NB4 (cell line): ENCODE results near the gene COL23A1.

Experiments used
- DNase-seq: peaks from one replicate; pipeline ENCODE4 v3.0.0; 2010; ENCODE audit warnings: low read depth
- H3K4me3 ChIP-seq: one replicate; pipeline ENCODE4 v1.5.1; 2011; ENCODE audit warnings: mild to moderate bottlenecking, low read depth, low read length, moderate library complexity
- MYC ChIP-seq: IDR thresholded peaks from 2 replicates; pipeline ENCODE4 v1.6.1; 2011; ENCODE audit warnings: low read depth, low read length
- POLR2A ChIP-seq: IDR thresholded peaks from 2 replicates; pipeline ENCODE4 v1.6.1; 2011; ENCODE audit warnings: mild to moderate bottlenecking; ENCODE audit not compliant: insufficient read length; ENCODE audit errors: extremely low read depth
- TF ChIP-seq, protein P1 (sequence below): IDR thresholded peaks from 2 replicates; pipeline ENCODE4 v1.6.1; 2011; ENCODE audit warnings: low read depth, low read length
- TF ChIP-seq, protein P2 (sequence below): IDR thresholded peaks from one replicate; pipeline ENCODE4 v1.5.1; 2012; ENCODE audit warnings: low read depth, low read length

The COL23A1 gene

DNA sequence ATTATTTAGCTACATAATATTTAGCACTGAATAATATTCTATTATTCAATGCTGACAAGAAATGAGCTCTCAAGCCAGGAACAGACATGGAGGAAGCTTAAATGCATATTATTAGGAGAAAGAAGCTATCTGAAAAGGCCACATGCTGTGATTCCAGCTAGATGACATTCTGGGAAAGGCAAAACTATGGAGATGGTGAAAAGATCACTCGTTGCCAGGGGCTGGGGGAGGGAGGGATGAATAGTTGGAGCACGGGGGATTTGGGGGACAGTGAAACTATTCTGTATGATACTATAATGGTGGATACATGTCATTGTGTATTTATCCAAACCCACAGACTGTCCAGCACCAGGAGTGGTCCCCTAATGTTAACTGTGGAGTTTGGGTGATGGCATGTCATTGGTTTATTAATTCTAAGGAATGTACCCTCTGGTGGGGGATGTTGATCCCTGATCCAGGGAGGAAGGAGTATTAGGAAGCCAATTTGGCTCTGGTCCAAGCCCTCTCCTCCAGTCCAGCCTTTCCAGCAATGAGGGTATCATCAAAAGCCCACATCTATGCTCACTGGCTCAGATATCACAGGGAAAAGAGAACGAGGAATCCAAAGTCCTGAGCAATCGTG is 162.5 kb downstream of the COL23A1 start:
- TF ChIP-seq, protein P1, sequence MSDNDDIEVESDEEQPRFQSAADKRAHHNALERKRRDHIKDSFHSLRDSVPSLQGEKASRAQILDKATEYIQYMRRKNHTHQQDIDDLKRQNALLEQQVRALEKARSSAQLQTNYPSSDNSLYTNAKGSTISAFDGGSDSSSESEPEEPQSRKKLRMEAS: no peak
- TF ChIP-seq, protein P2, sequence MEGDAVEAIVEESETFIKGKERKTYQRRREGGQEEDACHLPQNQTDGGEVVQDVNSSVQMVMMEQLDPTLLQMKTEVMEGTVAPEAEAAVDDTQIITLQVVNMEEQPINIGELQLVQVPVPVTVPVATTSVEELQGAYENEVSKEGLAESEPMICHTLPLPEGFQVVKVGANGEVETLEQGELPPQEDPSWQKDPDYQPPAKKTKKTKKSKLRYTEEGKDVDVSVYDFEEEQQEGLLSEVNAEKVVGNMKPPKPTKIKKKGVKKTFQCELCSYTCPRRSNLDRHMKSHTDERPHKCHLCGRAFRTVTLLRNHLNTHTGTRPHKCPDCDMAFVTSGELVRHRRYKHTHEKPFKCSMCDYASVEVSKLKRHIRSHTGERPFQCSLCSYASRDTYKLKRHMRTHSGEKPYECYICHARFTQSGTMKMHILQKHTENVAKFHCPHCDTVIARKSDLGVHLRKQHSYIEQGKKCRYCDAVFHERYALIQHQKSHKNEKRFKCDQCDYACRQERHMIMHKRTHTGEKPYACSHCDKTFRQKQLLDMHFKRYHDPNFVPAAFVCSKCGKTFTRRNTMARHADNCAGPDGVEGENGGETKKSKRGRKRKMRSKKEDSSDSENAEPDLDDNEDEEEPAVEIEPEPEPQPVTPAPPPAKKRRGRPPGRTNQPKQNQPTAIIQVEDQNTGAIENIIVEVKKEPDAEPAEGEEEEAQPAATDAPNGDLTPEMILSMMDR: no peak
- TF ChIP-seq MYC: no peak
- no peak for TF ChIP-seq POLR2A
- H3K4me3 ChIP-seq: no peak overlapping the region
- DNase-seq: no peak

- no peak for DNase-seq
Observed at GRCh38 chr5:178426326-178427130, 163.7 kb downstream of the COL23A1 start.

GRCh38 chr5:178425621-178426068 is 164.5 kb downstream of the COL23A1 start:
- no peak overlapping the region for H3K4me3 ChIP-seq
- TF ChIP-seq, protein P2: no peak
- no peak for TF ChIP-seq MYC
- DNase-seq: no peak

More at GRCh38 chr5:178426326-178427130, 163.7 kb downstream of the COL23A1 start:
- TF ChIP-seq POLR2A (no peak), MYC (no peak)
- TF ChIP-seq, protein P2: no peak
- TF ChIP-seq, protein P1: no peak
- H3K4me3 ChIP-seq: no peak overlapping the region

- DNase-seq: no peak
- TF ChIP-seq, protein P2: no peak
- TF ChIP-seq POLR2A (no peak), MYC (no peak)
- TF ChIP-seq, protein P1: no peak
- H3K4me3 ChIP-seq: no peak overlapping the region
Observed at GRCh38 chr5:178424810-178425177, 165.4 kb downstream of the COL23A1 start.

DNA sequence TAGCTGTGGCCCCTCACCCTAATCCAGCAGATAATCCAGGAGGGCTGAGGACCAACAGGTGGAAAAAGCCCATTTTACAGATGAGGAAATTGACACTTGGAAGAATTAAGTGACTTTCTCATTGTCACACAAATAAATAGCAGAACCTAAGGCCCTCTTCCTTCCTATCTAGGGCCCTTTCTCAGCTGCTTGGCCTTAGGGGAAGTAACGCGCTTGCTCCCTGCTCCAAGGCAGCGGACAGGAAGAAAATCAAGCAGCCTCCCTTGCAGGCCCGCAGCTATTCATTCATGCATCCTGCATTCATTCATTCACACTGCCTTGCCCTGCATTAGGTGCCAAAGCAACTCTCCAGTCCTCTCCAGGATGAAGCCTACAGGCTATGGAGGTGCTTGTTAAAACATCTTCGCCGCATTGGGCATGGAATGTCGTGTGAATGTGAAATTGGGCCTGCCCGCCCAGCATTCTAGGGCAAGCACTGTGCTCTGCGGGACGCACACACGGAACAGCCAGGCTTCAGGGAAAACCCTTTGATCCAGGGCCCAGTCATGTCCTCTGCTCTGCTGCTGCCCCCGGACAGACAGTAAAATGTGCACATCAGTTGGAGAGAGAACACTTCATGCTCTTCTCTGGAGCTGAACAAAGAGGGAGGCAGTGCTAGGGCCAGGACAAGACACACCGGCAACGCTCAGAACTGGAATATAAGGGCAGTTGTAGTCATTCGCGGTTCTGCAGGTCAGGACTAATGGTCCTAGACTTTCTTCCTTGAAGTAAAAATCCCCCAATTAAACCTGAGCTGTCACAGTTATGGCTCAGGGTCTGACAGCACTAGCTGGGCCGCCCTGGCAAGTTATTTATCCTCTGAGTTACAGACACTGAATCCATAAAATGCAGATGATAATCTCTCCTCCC is 166.0 kb downstream of the COL23A1 start:
- H3K4me3 ChIP-seq: no peak overlapping the region
- TF ChIP-seq, protein P2: no peak
- TF ChIP-seq POLR2A (no peak), MYC (no peak)
- TF ChIP-seq, protein P1: no peak
- no peak for DNase-seq
